Measurements from ENCODE around the gene BOLA1.
A peak's percentile ranks its signal among the peaks of the same experiment; 100 is the strongest.

DNA sequence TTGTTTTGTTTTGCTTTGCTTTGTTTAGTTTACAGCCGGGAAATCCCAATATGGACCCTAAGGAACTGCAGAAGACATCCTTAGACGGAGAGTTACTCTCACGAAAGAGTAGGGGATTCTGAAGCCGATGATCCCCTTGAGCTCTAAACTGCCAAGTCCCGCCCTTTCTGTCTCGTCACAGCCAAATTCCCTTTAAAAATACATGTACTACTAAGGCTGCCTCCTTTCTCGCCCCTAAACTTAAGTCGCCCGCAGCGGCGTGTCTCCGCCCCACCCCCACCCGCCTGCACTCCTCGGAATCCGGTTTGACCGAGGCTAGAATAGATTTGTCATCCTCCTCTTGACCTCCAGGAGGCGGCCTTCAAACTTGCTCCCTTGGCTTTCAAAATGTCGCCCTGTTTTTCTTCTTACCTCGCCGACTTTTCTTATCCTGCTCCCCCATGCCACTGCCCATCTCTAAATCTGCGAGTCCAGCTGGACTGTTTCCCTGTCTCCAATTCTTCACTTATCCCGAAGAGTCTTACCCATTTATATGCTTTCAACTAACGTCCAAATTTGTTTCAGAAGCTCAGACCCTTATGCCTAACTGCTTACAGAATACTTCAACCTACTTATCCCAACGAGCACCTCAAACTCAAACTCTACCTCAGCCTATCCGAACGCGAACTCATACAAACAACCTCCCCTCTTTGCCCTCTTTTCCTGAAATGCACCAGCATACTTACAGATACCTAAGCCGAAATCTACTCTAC lies 10.9 kb upstream of the BOLA1 start:
- TF ChIP-seq, protein P1, sequence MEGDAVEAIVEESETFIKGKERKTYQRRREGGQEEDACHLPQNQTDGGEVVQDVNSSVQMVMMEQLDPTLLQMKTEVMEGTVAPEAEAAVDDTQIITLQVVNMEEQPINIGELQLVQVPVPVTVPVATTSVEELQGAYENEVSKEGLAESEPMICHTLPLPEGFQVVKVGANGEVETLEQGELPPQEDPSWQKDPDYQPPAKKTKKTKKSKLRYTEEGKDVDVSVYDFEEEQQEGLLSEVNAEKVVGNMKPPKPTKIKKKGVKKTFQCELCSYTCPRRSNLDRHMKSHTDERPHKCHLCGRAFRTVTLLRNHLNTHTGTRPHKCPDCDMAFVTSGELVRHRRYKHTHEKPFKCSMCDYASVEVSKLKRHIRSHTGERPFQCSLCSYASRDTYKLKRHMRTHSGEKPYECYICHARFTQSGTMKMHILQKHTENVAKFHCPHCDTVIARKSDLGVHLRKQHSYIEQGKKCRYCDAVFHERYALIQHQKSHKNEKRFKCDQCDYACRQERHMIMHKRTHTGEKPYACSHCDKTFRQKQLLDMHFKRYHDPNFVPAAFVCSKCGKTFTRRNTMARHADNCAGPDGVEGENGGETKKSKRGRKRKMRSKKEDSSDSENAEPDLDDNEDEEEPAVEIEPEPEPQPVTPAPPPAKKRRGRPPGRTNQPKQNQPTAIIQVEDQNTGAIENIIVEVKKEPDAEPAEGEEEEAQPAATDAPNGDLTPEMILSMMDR (IDR thresholded peaks at IDR 0.05), result peak; percentile 72
- peak; percentile 76 for TF ChIP-seq MXI1 (IDR thresholded peaks at IDR 0.05; ENCODE audit: low read depth, low read length)
- peak in 1 of 2 experiments; percentile 54; a peak in 2 of 4 replicates for TF ChIP-seq EP300 (IDR thresholded peaks at IDR 0.05; ENCODE audit: borderline replicate concordance in 1 of 2, low read depth in 1 of 2, low read length in 1 of 2)
